ENCODE results near the gene FCF1. TPM values are rescaled to one million over a fixed set of nuclear protein-coding genes. Genes with fewer than 3 reads are reported as not detected.
"Not testable (repeated sequence)": the region's sequence is repeated elsewhere in the genome, so short reads cannot be mapped to it uniquely, and the experiment has no call there.

FCF1 gene
- total RNA-seq, 2 experiments from 2014 or later = 56.6 to 58.6 TPM

DNA sequence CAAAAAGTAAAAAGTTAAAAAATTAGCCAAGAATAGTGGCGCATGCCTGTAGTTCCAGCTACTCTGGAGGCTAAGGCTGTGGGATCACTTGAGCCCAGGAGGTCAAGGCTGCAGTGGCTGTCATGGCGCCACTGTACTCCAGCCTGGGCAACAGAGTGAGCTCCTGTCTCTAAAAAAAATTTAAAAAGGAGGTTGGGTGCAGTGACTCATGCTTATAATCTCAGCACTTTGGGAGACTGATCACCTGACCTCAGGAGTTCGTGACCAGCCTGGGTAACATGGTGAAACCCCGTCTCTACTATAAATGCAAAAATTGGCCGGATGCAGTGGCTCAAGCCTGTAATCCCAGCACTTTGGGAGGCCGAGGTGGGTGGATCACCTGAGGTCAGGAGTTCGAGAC is 42.0 kb downstream of the FCF1 start:
- ChIA-PET CTCF (interaction anchor here (1.5 kb wide), 1 partner anchor 9 kb away, joined by 4 read pairs; the partner anchor contains the start of gene YLPM1), POLR2A (interaction anchor here (3.8 kb wide), 1 partner anchor 9 kb away, joined by 14 read pairs; the partner anchor contains the start of gene YLPM1)
- no peak overlapping the region for H3K27ac Mint-ChIP-seq
- peaks cover 2% of the 10 kb centered on the region for H3K36me3 Mint-ChIP-seq (ENCODE audit: low read depth)
- no peak overlapping the region for H3K4me3 Mint-ChIP-seq
- no peaks in the 10 kb centered on the region for H3K27me3 Mint-ChIP-seq
- no peak for DNase-seq
- no peaks in the 10 kb centered on the region for H3K4me1 Mint-ChIP-seq
- H3K9me3 Mint-ChIP-seq = peaks cover 13% of the 10 kb centered on the region

DNA sequence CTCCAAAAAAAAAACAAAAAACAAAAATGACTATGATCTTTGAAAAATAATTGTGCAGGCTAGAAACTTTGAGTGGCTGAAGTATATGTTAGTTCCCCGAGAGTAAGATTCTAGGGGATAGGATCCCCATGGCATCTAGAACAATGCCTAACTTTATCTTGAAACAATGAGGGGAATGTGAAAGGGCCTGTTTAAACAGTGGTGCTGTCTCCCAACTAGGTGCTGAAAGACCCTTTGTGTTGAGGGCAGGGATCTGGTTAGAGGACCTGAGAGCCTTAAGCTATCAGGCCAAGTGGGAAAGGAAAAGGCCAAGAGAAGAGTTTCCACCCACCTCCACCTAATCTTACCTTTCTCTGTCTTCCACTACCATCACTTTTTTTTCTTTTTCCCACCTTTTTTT is 43.4 kb downstream of the FCF1 start:
- DNase-seq = no peak
- peaks cover 13% of the 10 kb centered on the region for H3K9me3 Mint-ChIP-seq
- H3K36me3 Mint-ChIP-seq (ENCODE audit: low read depth) = peaks cover 2% of the 10 kb centered on the region
- no peaks in the 10 kb centered on the region for H3K27me3 Mint-ChIP-seq
- ChIA-PET POLR2A (no interaction called here), CTCF (no interaction called here)
- no peak overlapping the region for H3K4me3 Mint-ChIP-seq
- H3K4me1 Mint-ChIP-seq = no peaks in the 10 kb centered on the region
- H3K27ac Mint-ChIP-seq = no peak overlapping the region

DNA sequence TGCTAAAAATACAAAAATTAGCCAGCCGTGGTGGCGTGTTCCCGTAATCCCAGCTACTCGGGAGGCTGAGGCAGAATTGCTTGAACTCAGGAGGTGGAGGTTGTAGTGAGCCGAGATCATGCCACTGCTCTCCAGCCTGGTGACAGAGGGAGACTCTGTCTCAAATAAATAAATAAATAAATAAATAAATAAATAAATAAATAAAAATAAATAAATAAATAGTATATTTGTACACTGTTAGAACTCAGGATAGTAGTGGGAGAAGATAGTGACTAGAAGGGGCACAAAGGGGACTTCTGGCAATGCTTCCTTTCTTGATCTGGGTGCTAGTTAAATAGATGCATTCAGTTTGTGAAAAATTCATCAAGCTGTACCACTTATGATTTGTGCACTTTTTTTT is 45.6 kb downstream of the FCF1 start:
- H3K27ac Mint-ChIP-seq; CTCF ChIA-PET; H3K4me3 Mint-ChIP-seq; H3K9me3 Mint-ChIP-seq; POLR2A ChIA-PET; H3K36me3 Mint-ChIP-seq (ENCODE audit: low read depth); H3K27me3 Mint-ChIP-seq; H3K4me1 Mint-ChIP-seq; DNase-seq: not testable (repeated sequence)

DNA sequence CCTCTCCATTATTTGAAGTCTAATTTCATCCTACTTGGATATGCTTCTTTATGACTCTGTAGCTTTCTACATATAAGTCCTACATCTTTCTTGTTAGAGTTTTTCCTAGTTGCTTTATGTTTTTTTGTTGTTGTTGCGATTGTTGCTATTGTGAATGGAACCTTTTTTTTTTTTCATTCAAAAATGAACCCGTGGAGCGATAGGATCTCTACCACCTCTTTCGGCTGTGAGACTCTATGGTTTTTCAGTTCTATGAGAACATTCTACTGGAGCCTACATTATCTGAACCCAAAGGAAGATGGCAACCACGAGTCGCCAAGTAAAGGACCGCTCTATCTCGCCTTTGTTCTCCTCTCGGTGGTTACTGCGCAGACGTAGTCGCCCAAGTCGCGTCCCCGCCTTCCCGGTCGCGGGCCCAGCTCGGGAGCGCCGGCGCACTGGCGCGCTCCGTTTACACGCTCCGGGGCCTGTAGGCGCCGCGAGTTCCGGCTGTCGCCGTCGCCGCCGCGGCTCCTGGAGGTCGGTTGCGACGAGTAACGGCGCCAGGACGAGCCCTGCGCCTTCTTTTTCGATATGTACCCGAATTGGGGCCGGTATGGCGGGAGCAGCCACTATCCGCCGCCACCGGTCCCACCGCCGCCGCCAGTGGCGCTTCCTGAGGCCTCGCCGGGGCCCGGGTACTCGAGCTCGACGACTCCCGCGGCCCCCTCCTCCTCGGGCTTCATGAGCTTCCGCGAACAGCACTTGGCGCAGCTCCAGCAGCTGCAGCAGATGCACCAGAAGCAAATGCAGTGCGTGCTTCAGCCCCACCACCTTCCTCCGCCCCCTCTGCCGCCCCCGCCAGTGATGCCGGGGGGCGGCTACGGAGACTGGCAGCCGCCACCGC is 50.2 kb downstream of the FCF1 start, which contains the start of gene YLPM1:
Gene YLPM1 (plus strand): TSS at position 400 of the 886 bp plus-strand sequence. CDS start 174 bp downstream, at position 574.
- peak within 1 kb of the TSS; percentile 77 for H3K27ac Mint-ChIP-seq
- ChIA-PET POLR2A (interaction anchor here (0.5 to 2.9 kb wide), 37 partner anchors 8 to 900 kb away, joined by 3 to 16 read pairs (median 4); partner anchors contain the start of genes AREL1, EIF2B2, FCF1 and LTBP2), CTCF (interaction anchor here (0.7 to 2.9 kb wide), 27 partner anchors 9 to 678 kb away, joined by 3 to 16 read pairs (median 3); partner anchors contain the start of gene LTBP2)
- DNase-seq = peak; percentile 92
- peaks cover 28% of the 10 kb centered on the region for H3K36me3 Mint-ChIP-seq (ENCODE audit: low read depth)
- peaks cover 43% of the 10 kb centered on the region for H3K4me1 Mint-ChIP-seq
- no peaks in the 10 kb centered on the region for H3K9me3 Mint-ChIP-seq
- peak within 1 kb of the TSS; percentile 87 for H3K4me3 Mint-ChIP-seq
- H3K27me3 Mint-ChIP-seq = no peaks in the 10 kb centered on the region

- ChIA-PET POLR2A (interaction anchor here (0.5 to 2.9 kb wide), 26 partner anchors 9 to 654 kb away, joined by 3 to 16 read pairs (median 4); partner anchors contain the start of genes AREL1, EIF2B2, FCF1 and LTBP2), CTCF (interaction anchor here (0.6 to 2.9 kb wide), 21 partner anchors 8 to 181 kb away, joined by 3 to 16 read pairs (median 3); partner anchors contain the start of gene LTBP2)
- Mint-ChIP-seq H3K4me3 (peak overlapping the region; percentile 87), H3K9me3 (no peaks in the 10 kb centered on the region), H3K36me3 (ENCODE audit: low read depth) (peaks cover 33% of the 10 kb centered on the region), H3K27ac (peak overlapping the region; percentile 77), H3K27me3 (no peaks in the 10 kb centered on the region), H3K4me1 (peaks cover 49% of the 10 kb centered on the region)
- peak; percentile 26 for DNase-seq
Observed at GRCh38 chr14:74763803-74764531, 51.0 kb downstream of the FCF1 start.

- Mint-ChIP-seq H3K4me1 (peaks cover 53% of the 10 kb centered on the region), H3K36me3 (ENCODE audit: low read depth) (peaks cover 37% of the 10 kb centered on the region), H3K4me3 (peak overlapping the region; percentile 87), H3K27ac (no peak overlapping the region), H3K9me3 (no peaks in the 10 kb centered on the region), H3K27me3 (no peaks in the 10 kb centered on the region)
- no peak for DNase-seq
- ChIA-PET CTCF (no interaction called here), POLR2A (no interaction called here)
Observed at GRCh38 chr14:74765721-74766120, 52.8 kb downstream of the FCF1 start.

DNA sequence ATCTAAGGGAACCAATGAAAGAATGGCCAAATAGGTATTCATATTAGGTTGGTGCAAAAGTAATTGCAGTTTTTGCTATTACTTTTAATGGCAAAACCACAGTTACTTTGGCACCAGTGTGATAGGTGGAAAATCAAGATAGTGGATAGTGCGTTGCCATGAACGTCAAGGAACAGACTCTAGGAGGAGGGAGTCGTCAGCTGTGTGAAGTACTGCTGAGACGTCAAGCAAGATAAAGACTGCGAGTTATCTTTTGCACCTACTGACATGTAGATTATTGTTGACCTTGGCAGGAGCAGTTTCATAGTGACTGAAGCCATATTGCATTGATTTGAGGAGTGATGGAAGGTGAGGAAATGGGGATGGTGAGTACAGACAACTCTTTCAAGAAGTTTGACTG is 58.5 kb downstream of the FCF1 start:
- Mint-ChIP-seq H3K4me1 (peaks cover 32% of the 10 kb centered on the region), H3K36me3 (ENCODE audit: low read depth) (peaks cover 36% of the 10 kb centered on the region), H3K9me3 (no peaks in the 10 kb centered on the region), H3K4me3 (no peak overlapping the region), H3K27me3 (no peaks in the 10 kb centered on the region), H3K27ac (no peak overlapping the region)
- POLR2A ChIA-PET = interaction anchor here (0.8 kb wide), 2 partner anchors 9 to 153 kb away, joined by 3 read pairs; no protein-coding TSS in a partner anchor
- DNase-seq = no peak
- CTCF ChIA-PET = interaction anchor here (0.8 kb wide), 1 partner anchor 8 kb away, joined by 3 read pairs; the partner anchor contains the start of gene YLPM1

GRCh38 chr14:74784634-74785033 is 71.7 kb downstream of the FCF1 start:
- no peaks in the 10 kb centered on the region for H3K27me3 Mint-ChIP-seq
- no peak overlapping the region for H3K27ac Mint-ChIP-seq
- H3K4me1 Mint-ChIP-seq = peaks cover 10% of the 10 kb centered on the region
- H3K4me3 Mint-ChIP-seq = no peak overlapping the region
- no peaks in the 10 kb centered on the region for H3K9me3 Mint-ChIP-seq
- CTCF ChIA-PET = interaction anchor here (0.6 to 2.1 kb wide), 2 partner anchors 21 to 344 kb away, joined by 4 to 9 read pairs; partner anchors contain the start of gene YLPM1
- H3K36me3 Mint-ChIP-seq (ENCODE audit: low read depth) = peaks cover 65% of the 10 kb centered on the region
- no peak for DNase-seq
- POLR2A ChIA-PET = interaction anchor here (1.9 kb wide), 1 partner anchor 22 kb away, joined by 11 read pairs; the partner anchor contains the start of gene YLPM1

DNA sequence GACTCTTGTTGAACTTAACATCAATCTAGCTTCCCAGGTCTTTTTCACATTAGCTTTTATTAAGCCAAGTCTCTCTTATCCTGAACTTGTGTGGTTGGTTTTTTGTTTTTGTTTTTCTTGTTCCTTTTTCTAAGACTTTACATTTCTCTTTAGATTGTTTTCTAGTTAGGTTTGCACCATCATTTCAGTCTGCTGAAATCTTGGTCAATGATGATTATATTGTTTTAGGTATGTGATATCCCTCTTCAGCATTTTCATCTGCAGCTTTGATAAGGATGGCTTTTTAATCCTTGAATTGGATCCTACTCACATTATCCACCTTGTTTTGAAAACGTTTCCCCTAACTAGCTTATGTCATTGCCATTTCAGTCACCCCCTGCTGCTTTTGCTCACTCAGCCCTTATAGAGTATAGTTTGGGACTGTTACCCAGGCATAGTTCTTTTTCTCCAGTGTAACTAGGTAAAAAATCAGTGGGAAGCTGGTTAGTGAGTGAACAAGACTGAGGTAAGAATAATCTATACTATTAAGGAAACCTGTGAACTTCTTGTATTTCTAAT is 72.2 kb downstream of the FCF1 start:
- CTCF ChIA-PET = interaction anchor here (0.6 to 2.1 kb wide), 2 partner anchors 21 to 345 kb away, joined by 4 to 9 read pairs; partner anchors contain the start of gene YLPM1
- H3K36me3 Mint-ChIP-seq (ENCODE audit: low read depth) = peaks cover 65% of the 10 kb centered on the region
- H3K27ac Mint-ChIP-seq = no peak overlapping the region
- H3K4me1 Mint-ChIP-seq = peaks cover 10% of the 10 kb centered on the region
- no peaks in the 10 kb centered on the region for H3K27me3 Mint-ChIP-seq
- H3K9me3 Mint-ChIP-seq = no peaks in the 10 kb centered on the region
- DNase-seq = no peak
- POLR2A ChIA-PET = interaction anchor here (0.7 to 1.9 kb wide), 2 partner anchors 21 to 22 kb away, joined by 3 to 11 read pairs; partner anchors contain the start of gene YLPM1
- no peak overlapping the region for H3K4me3 Mint-ChIP-seq

DNA sequence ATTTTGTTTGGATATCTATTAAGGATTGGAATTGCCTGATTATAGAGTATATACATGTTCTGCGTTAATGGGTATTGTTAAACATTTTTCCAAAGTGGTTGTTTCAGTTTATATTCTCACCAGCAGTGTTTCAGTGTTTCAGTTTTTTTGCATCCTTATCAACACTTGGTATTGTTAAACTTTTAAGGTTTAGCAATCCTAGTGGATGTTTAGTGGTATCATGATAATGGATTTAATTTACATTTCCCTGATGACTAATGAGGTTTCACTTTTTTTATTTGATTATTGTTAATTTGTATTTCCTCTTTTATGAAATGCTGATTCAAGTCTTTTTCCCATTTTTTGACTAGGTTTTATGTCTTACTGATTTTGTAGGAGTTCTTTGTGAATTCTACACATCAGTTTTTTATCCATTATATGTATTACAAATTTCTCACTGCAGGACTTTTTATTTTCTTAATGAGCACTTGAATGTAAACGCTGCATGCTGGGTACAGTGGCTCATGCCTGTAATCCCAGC is 73.9 kb downstream of the FCF1 start:
- H3K4me3 Mint-ChIP-seq = no peak overlapping the region

More for the DNA sequence above, 73.9 kb downstream of the FCF1 start:
- H3K9me3 Mint-ChIP-seq = no peaks in the 10 kb centered on the region
- no peaks in the 10 kb centered on the region for H3K27me3 Mint-ChIP-seq
- CTCF ChIA-PET = no interaction called here
- peaks cover 53% of the 10 kb centered on the region for H3K36me3 Mint-ChIP-seq (ENCODE audit: low read depth)
- POLR2A ChIA-PET = interaction anchor here (2.4 kb wide), 1 partner anchor 23 kb away, joined by 8 read pairs; the partner anchor contains the start of gene YLPM1
- no peak overlapping the region for H3K27ac Mint-ChIP-seq
- no peak for DNase-seq
- H3K4me1 Mint-ChIP-seq = peaks cover 10% of the 10 kb centered on the region

All from activated CD4-positive, alpha-beta memory T cell treated with anti-CD3 and anti-CD28 coated beads, Interleukin-2, amount 10 ng/mL, durations not matched to agents 7 days and 5 days (primary cell).